Gastrocnemius medialis (tissue), 4 donors: ENCODE data around the gene FXYD7. TPM values are rescaled to one million over a fixed set of nuclear protein-coding genes. Genes with fewer than 3 reads are reported as not detected.
"Not testable (repeated sequence)": the region's sequence is repeated elsewhere in the genome, so short reads cannot be mapped to it uniquely, and the experiment has no call there.

Source experiments
- ATAC-seq, 2 donors: fragments of 150-250 bp; one replicate each; pipeline ENCODE4 v1.9.1; 2016
- DNase-seq, 2 donors: peaks; one replicate each; pipeline ENCODE4 v3.0.0-alpha.2; 2019
- H3K27ac ChIP-seq, 4 donors: fragments of 200-600 bp; sonication (generic); 1 replicate in 1 of 4; 2 replicates in 3 of 4; pipeline ENCODE4 v1.5.1; 2016 to 2018; ENCODE audit warnings: mild to moderate bottlenecking in 2 of 4, moderate library complexity in 1 of 4
- H3K27me3 ChIP-seq, 3 donors: fragments of 200-600 bp; sonication (generic) in 2 of 3; 1 replicate in 1 of 3; 2 replicates in 2 of 3; pipeline versions ENCODE4 v1.5.1 to v1.6.0; 2016 to 2019; ENCODE audit warnings: mild to moderate bottlenecking in 1 of 3, moderate library complexity in 1 of 3
- H3K36me3 ChIP-seq, 2 donors: fragments of 200-600 bp; sonication (generic) in 1 of 2; one replicate each; pipeline ENCODE4 v1.5.1; 2017 to 2018
- H3K4me1 ChIP-seq, 2 donors: fragments of 200-600 bp; sonication (generic) in 1 of 2; one replicate each; pipeline ENCODE4 v1.5.1; 2016 to 2017; ENCODE audit warnings: mild to moderate bottlenecking in 2 of 2
- H3K4me3 ChIP-seq, 4 donors: fragments of 200-600 bp; sonication (generic) in 3 of 4; 1 replicate in 1 of 4; 2 replicates in 3 of 4; pipeline ENCODE4 v1.5.1; 2016 to 2019; ENCODE audit warnings: mild to moderate bottlenecking in 2 of 4
- H3K9me3 ChIP-seq, 3 donors: fragments of 200-600 bp; sonication (generic) in 2 of 3; 1 replicate in 1 of 3; 2 replicates in 2 of 3; pipeline ENCODE4 v1.5.1; 2016 to 2019
- POLR2A ChIP-seq, 2 donors: fragments of 450-650 bp; IDR thresholded peaks; one replicate each; pipeline ENCODE4 v1.6.1; 2017; ENCODE audit warnings: antibody characterized with exemption in 2 of 2, mild to moderate bottlenecking in 2 of 2, moderate library complexity in 2 of 2
- in situ Hi-C, 4 donors: fragments of 200-750 bp; cut with MboI; loops; one replicate each; pipeline versions ENCODE4 v1.15.0 to v1.8.0; 2017; ENCODE audit warnings: low sequenced_read_pairs in 4 of 4
- intact Hi-C: fragments of 100-400 bp; cut with DNase I; formaldehyde crosslinking; loops from one replicate; pipeline ENCODE4 v1.15.1; 2023; ENCODE audit warnings: low total_unique reads
- total RNA-seq, 4 donors: library from RNA; depleted of rRNA; stranded (reverse); fragments of >200 nt; gene quantifications; one replicate each; pipeline versions ENCODE4 v1.1.0 to v1.2.3, GENCODE V29; 2016
- TF ChIP-seq, protein P1 (sequence below), 5 experiments: fragments of 450-650 bp in 3 of 5; fragments of 200-600 bp in 2 of 5; sonication (generic) in 2 of 5; IDR thresholded peaks in 4 of 5; conservative IDR thresholded peaks in 1 of 5; 1 replicate in 4 of 5; 2 replicates in 1 of 5; pipeline ENCODE4 v1.5.1; 2016 to 2019; ENCODE audit warnings: antibody characterized with exemption in 5 of 5, mild to moderate bottlenecking in 3 of 5, moderate library complexity in 3 of 5

Gene FXYD7
- total RNA-seq, 4 donors from 2014 or later, result 0.40 TPM; not detected in 3

DNA sequence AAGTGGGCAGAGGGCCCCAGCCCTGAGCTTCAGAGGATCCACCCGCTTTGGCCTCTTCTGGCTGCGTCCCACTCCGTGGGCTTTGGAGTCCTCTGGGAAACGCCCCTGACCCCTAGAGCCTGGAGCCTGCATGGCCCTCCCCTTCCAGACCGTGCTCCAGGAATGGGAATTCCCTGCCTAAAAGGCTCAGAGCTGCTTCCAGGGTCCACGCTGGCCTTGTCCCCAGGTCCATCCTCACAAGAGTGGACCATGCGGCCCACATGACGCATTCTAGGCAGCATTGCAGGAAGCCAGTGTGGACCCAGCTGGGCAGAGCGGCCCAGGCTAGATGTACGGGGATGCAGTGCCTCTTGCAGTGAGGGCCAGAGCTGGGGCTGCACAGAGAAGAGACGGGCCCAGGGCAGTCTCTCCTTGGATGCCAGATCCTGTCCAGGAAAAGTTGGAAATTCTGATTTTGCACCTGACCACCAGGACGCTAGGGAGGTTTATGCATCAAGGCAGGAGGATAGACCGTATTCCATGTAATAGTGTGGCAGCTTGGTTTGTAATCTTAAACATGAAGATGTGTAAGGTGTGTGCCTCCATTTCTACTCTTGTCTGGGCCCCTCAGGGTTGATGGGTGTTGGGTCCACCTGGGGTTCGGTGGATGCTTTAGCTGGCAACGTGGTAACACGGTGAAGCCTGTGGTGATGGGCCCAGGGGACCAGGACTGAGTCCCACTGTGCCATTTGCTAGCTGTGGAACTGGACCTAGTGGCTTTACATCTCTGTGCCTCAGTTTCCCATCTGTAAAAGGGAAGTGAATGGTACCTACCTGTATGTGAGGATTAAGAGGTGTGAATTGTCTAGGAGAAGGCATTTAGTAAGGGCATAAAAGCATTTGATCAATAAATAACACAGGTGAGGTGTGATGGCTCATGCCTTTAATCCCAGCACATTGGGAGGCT is 42.2 kb upstream of the FXYD7 start:
- ATAC-seq (no peak), DNase-seq (no peak)
- in situ Hi-C loops (no loop called here), intact Hi-C loops (no loop called here)
- Histone ChIP-seq H3K36me3 (no peaks in the 10 kb centered on the region), H3K4me3 (no peak overlapping the region), H3K4me1 (no peaks in the 10 kb centered on the region), H3K9me3 (no peaks in the 10 kb centered on the region), H3K27ac (no peak overlapping the region), H3K27me3 (no peaks in the 10 kb centered on the region)
- TF ChIP-seq POLR2A (IDR thresholded peaks at IDR 0.05), result no peak
- TF ChIP-seq, protein P1, sequence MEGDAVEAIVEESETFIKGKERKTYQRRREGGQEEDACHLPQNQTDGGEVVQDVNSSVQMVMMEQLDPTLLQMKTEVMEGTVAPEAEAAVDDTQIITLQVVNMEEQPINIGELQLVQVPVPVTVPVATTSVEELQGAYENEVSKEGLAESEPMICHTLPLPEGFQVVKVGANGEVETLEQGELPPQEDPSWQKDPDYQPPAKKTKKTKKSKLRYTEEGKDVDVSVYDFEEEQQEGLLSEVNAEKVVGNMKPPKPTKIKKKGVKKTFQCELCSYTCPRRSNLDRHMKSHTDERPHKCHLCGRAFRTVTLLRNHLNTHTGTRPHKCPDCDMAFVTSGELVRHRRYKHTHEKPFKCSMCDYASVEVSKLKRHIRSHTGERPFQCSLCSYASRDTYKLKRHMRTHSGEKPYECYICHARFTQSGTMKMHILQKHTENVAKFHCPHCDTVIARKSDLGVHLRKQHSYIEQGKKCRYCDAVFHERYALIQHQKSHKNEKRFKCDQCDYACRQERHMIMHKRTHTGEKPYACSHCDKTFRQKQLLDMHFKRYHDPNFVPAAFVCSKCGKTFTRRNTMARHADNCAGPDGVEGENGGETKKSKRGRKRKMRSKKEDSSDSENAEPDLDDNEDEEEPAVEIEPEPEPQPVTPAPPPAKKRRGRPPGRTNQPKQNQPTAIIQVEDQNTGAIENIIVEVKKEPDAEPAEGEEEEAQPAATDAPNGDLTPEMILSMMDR (IDR thresholded peaks at IDR 0.05 in 4 of 5, conservative IDR thresholded peaks at IDR 0.05 in 1 of 5), result no peak

DNA sequence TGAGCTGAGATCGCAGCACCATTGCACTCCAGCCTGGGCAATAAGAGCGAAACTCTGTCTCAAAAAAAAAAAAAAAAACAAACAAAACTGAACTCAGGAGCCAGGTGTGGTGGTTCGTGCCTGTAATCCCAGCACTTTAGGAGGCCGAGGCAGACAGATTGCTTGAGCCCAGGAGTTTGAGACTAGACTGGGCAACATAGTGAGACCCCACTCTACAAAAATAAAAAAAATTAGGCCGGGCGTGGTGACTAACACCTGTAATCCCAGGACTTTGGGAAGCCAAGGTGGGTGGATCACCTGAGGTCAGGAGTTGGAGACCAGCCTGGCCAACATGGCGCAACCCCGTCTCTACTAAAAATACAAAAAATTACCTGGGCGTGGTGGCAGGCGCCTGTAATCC is 41.1 kb upstream of the FXYD7 start:
- H3K36me3 ChIP-seq, H3K27ac ChIP-seq, H3K9me3 ChIP-seq, H3K4me3 ChIP-seq, H3K4me1 ChIP-seq, intact Hi-C loops, H3K27me3 ChIP-seq, in situ Hi-C loops, DNase-seq, ATAC-seq: not testable (repeated sequence)

DNA sequence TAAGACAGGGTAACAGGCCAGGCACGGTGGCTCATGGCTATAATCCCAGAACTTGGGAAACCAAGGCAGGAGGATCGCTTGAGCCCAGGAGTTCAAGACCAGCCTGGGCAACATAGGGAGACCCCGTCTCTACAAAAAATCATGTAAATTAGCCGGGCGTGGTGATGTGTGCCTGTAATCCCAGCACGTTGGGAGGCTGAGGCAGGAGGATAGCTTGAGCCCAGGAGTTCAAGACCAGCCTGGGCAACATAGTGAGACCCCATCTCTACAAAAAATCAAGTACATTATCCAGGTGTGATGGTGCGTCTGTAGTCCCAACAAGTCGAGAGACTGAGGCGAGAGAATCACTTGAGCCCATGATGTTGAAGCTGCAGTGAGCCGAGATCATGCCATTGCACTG is 39.4 kb upstream of the FXYD7 start:
- H3K27ac ChIP-seq, DNase-seq, H3K9me3 ChIP-seq, ATAC-seq, intact Hi-C loops, H3K4me3 ChIP-seq, H3K4me1 ChIP-seq, in situ Hi-C loops, H3K27me3 ChIP-seq, H3K36me3 ChIP-seq: not testable (repeated sequence)

DNA sequence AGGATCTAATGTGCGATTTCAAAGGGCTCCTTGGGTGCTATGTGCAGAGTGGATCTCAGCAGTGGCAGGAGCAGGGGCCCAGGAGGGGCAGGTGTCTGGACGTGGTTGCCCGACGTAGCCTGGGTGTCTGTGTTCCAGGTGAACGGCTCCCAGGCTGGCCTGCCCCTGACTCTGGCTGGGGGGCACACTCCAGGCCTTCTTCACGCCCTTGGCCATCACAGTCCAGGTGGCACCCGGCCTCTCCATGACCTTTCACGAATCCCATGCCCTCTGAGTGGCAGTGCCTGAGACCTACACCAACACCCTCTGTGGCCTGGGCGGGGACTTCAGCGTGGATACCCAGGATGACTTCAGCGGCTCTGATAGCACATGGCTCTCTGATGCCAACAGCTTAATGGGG is 38.7 kb upstream of the FXYD7 start:
- TF ChIP-seq, protein P1 (IDR thresholded peaks at IDR 0.05 in 4 of 5, conservative IDR thresholded peaks at IDR 0.05 in 1 of 5), result no peak
- no peak for TF ChIP-seq POLR2A (IDR thresholded peaks at IDR 0.05)
- peaks cover 6 to 10% of the 10 kb centered on the region in 2 donors for H3K4me1 ChIP-seq
- ATAC-seq (no peak), DNase-seq (no peak)
- H3K36me3 ChIP-seq, result no peaks in the 10 kb centered on the region
- no peaks in the 10 kb centered on the region for H3K27me3 ChIP-seq
- H3K4me3 ChIP-seq, result no peak overlapping the region
- intact Hi-C loops (no loop called here), in situ Hi-C loops (no loop called here)
- no peaks in the 10 kb centered on the region for H3K9me3 ChIP-seq
- no peak overlapping the region for H3K27ac ChIP-seq

DNA sequence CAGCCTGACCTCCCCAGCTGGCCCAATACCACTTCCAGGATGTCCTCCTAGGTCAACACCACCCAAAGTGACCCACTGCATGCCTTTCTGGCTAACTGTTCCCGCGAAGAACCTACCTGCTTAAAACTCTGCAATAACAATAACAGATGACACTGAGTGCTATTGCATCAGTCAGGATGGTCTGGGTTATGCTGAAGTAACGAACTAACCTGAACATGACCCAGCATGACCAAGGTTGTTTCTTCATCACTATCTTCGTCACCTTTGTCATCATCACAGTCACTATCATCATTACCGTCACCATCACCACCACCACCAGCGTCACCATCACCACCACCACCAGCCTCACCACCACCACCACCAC is 38.0 kb upstream of the FXYD7 start:
- no peaks in the 10 kb centered on the region for H3K9me3 ChIP-seq
- TF ChIP-seq POLR2A (IDR thresholded peaks at IDR 0.05), result no peak
- TF ChIP-seq, protein P1 (IDR thresholded peaks at IDR 0.05 in 4 of 5, conservative IDR thresholded peaks at IDR 0.05 in 1 of 5), result no peak

More for the DNA sequence above, 38.0 kb upstream of the FXYD7 start:
- no peaks in the 10 kb centered on the region for H3K36me3 ChIP-seq
- H3K27me3 ChIP-seq, result no peaks in the 10 kb centered on the region
- H3K27ac ChIP-seq, result no peak overlapping the region
- peaks cover 6 to 16% of the 10 kb centered on the region in 2 donors for H3K4me1 ChIP-seq
- no peak overlapping the region for H3K4me3 ChIP-seq
- in situ Hi-C loops (no loop called here), intact Hi-C loops (no loop called here)
- no peak for DNase-seq
- ATAC-seq, result no peak
